H1 (cell line): ENCODE measurements around the gene PCNP. TPM values are rescaled to one million over a fixed set of nuclear protein-coding genes. Genes with fewer than 3 reads are reported as not detected.

ENCODE experiments used
- ASH2L ChIP-seq: fragments of 200-600, 300-600 bp; sonication (generic); IDR thresholded peaks from one replicate; pipeline ENCODE4 v1.7.1; 2017; ENCODE audit warnings: low read length
- ATF2 ChIP-seq: IDR thresholded peaks from 2 replicates; pipeline ENCODE4 v1.6.1; 2012; ENCODE audit warnings: low read length, inconsistent platforms
- BCL11A ChIP-seq, 2 experiments: IDR thresholded peaks; one replicate each; pipeline ENCODE4 v1.6.1; 2011; ENCODE audit warnings: low read depth in 2 of 2, low read length in 2 of 2, mild to moderate bottlenecking in 2 of 2
- CREB1 ChIP-seq: IDR thresholded peaks from 2 replicates; pipeline ENCODE4 v1.6.1; 2012; ENCODE audit warnings: inconsistent platforms
- E2F6 ChIP-seq: IDR thresholded peaks from 2 replicates; pipeline ENCODE4 v1.6.1; 2012; ENCODE audit warnings: inconsistent platforms
- EGR1 ChIP-seq: IDR thresholded peaks from 2 replicates; pipeline ENCODE4 v1.6.1; 2011; ENCODE audit warnings: low read depth, low read length, borderline replicate concordance
- FOSL1 ChIP-seq: IDR thresholded peaks from 2 replicates; pipeline ENCODE4 v1.6.1; 2011; ENCODE audit warnings: mild to moderate bottlenecking, low read depth, low read length, moderate library complexity; ENCODE audit not compliant: insufficient read depth
- GTF2F1 ChIP-seq: IDR thresholded peaks from 2 replicates; pipeline ENCODE4 v1.6.1; 2012; ENCODE audit warnings: low read depth, low read length, improper control_type of control experiment, borderline replicate concordance
- JUN ChIP-seq: IDR thresholded peaks from 2 replicates; pipeline ENCODE4 v1.6.1; 2011; ENCODE audit warnings: low read depth, mild to moderate bottlenecking, improper control_type of control experiment, low read length
- KDM4A ChIP-seq: IDR thresholded peaks from one replicate; pipeline ENCODE4 v1.7.1; 2012; ENCODE audit warnings: low read depth, mild to moderate bottlenecking, moderate library complexity, low read length, inconsistent platforms; ENCODE audit not compliant: severe bottlenecking
- KDM5A ChIP-seq: fragments of 200-600 bp; IDR thresholded peaks from 2 replicates; pipeline ENCODE4 v1.7.1; 2012; ENCODE audit warnings: mild to moderate bottlenecking, low read length, inconsistent platforms, mixed read lengths
- NANOG ChIP-seq: IDR thresholded peaks from 2 replicates; pipeline ENCODE4 v1.6.1; 2011; ENCODE audit warnings: low read length, low read depth, mild to moderate bottlenecking, inconsistent platforms; ENCODE audit not compliant: insufficient read depth, poor library complexity, severe bottlenecking
- POLR2AphosphoS5 ChIP-seq: IDR thresholded peaks from 2 replicates; pipeline ENCODE4 v1.6.1; 2011; ENCODE audit warnings: low read depth, low read length
- RAD21 ChIP-seq, 2 experiments: IDR thresholded peaks in 1 of 2; conservative IDR thresholded peaks in 1 of 2; 2 replicates each; pipeline ENCODE4 v1.6.1; 2011; ENCODE audit warnings: low read depth in 2 of 2, low read length in 2 of 2, improper control_type of control experiment in 1 of 2, inconsistent platforms in 1 of 2, mild to moderate bottlenecking in 1 of 2, moderate library complexity in 1 of 2
- SAP30 ChIP-seq: fragments of 300-600 bp; sonication (generic); IDR thresholded peaks from 2 replicates; pipeline ENCODE4 v1.7.1; 2012; ENCODE audit warnings: low read length, moderate library complexity, mild to moderate bottlenecking, inconsistent platforms; ENCODE audit not compliant: insufficient read depth, insufficient replicate concordance
- SP4 ChIP-seq: IDR thresholded peaks from 2 replicates; pipeline ENCODE4 v1.6.1; 2012; ENCODE audit warnings: low read length, inconsistent platforms
- TAF1 ChIP-seq: IDR thresholded peaks from 2 replicates; pipeline ENCODE4 v1.6.1; 2011; ENCODE audit warnings: mild to moderate bottlenecking, low read depth, low read length
- TAF7 ChIP-seq: optimal IDR thresholded peaks from 2 replicates; pipeline ENCODE3; 2011; ENCODE audit warnings: low read depth, mild to moderate bottlenecking, inconsistent platforms, low read length, moderate library complexity, borderline replicate concordance
- TBP ChIP-seq: IDR thresholded peaks from 2 replicates; pipeline ENCODE4 v1.6.1; 2011; ENCODE audit warnings: low read depth, low read length, improper control_type of control experiment
- YY1 ChIP-seq: IDR thresholded peaks from 2 replicates; pipeline ENCODE4 v1.6.1; 2011; ENCODE audit warnings: low read depth, mild to moderate bottlenecking, low read length
- ZNF274 ChIP-seq: IDR thresholded peaks from 2 replicates; pipeline ENCODE4 v1.7.0; 2012; ENCODE audit warnings: low read length, borderline replicate concordance; ENCODE audit errors: extremely low read depth
- polyA plus RNA-seq, 7 experiments: library from polyadenylated mRNA; depleted of rRNA in 3 of 7; stranded (reverse) in 5 of 7; unstranded in 2 of 7; fragments of >200 nt in 5 of 7; fragments of 200-250 nt in 2 of 7; gene quantifications; 1 replicate in 5 of 7; 2 replicates in 1 of 7; 4 replicates in 1 of 7; pipeline versions ENCODE4 v1.2.1 to v1.2.3, GENCODE V29; 2011 to 2013; ENCODE audit warnings: missing spikeins in 2 of 7, mixed read lengths in 2 of 7
- total RNA-seq: library from RNA; stranded (reverse); fragmentation: NEBNext Ultra II Directional; extraction: Animal tissue kit (Norgen Biotek cat#: 25700); gene quantifications from 2 replicates; pipeline ENCODE4 v1.2.1, GENCODE V29; 2021

The PCNP gene
- total and polyA plus RNA-seq, 2 of the 8 experiments (the other 6 are each of a cell fraction or from before 2014, with no cell fraction given), result 29.1 to 192 TPM

GRCh38 chr3:101573449-101574387, at the start of gene PCNP (continued):
- TF ChIP-seq SAP30 (peak; percentile 100), FOSL1 (no peak), ZNF274 (no peak), CREB1 (peak; percentile 93), ASH2L (peak; percentile 93), TBP (peak; percentile 89), E2F6 (peak; percentile 38; the same call in 1 of the 2 replicates), TAF7 (peak; percentile 95), BCL11A (IDR thresholded peaks at IDR 0.05; ENCODE audit: low read depth in 2 of 2, low read length in 2 of 2) (no peak), SP4 (0 out of 2 replicates have a peak, but pooled peaks have one; percentile 24), EGR1 (peak; percentile 92), GTF2F1 (0 out of 2 replicates have a peak, but pooled peaks have one; percentile 15), NANOG (peak; percentile 29), YY1 (peak; percentile 97), KDM4A (peak; percentile 30), JUN (peak; percentile 43; the same call in 1 of the 2 replicates), RAD21 (IDR thresholded peaks at IDR 0.05 in 1 of 2, conservative IDR thresholded peaks at IDR 0.05 in 1 of 2; ENCODE audit: low read depth in 2 of 2, low read length in 2 of 2) (peak; percentile 68 to 73), KDM5A (peak; percentile 68), ATF2 (peak; percentile 98), TAF1 (peak; percentile 97), POLR2AphosphoS5 (peak; percentile 97)
